Trophoblast cell (in vitro differentiated cells and primary cell): ENCODE measurements around the gene RABGAP1.

ENCODE experiments used
- DNase-seq, 2 donors: peaks; one replicate each; pipeline ENCODE4 v3.0.0-alpha.2; 2016
- H2AFZ ChIP-seq: 2 replicates; pipeline ENCODE4 v1.6.1; 2013; ENCODE audit warnings: low read length, moderate library complexity, mild to moderate bottlenecking; ENCODE audit not compliant: insufficient read depth, poor library complexity
- H2AK5ac ChIP-seq: 2 replicates; pipeline ENCODE4 v1.6.1; 2013; ENCODE audit warnings: mild to moderate bottlenecking, low read length
- H2BK120ac ChIP-seq: 2 replicates; pipeline ENCODE4 v1.6.1; 2013; ENCODE audit warnings: low read length, mild to moderate bottlenecking, moderate library complexity; ENCODE audit not compliant: insufficient read depth, poor library complexity
- H2BK12ac ChIP-seq: 2 replicates; pipeline ENCODE4 v1.6.1; 2013; ENCODE audit warnings: mild to moderate bottlenecking, low read length, moderate library complexity
- H2BK5ac ChIP-seq: 2 replicates; pipeline ENCODE4 v1.6.1; 2013; ENCODE audit warnings: low read length, low read depth, moderate library complexity, mild to moderate bottlenecking; ENCODE audit not compliant: poor library complexity
- H3K14ac ChIP-seq: 2 replicates; pipeline ENCODE4 v1.6.1; 2013; ENCODE audit warnings: mild to moderate bottlenecking, low read length
- H3K18ac ChIP-seq: 2 replicates; pipeline ENCODE4 v1.6.1; 2013; ENCODE audit warnings: mild to moderate bottlenecking, low read length
- H3K23ac ChIP-seq: 2 replicates; pipeline ENCODE4 v1.6.1; 2013; ENCODE audit warnings: low read length
- H3K27ac ChIP-seq: 2 replicates; pipeline ENCODE4 v1.5.1; 2013; ENCODE audit warnings: low read depth, mild to moderate bottlenecking, inconsistent platforms, low read length, moderate library complexity
- H3K27me3 ChIP-seq: 2 replicates; pipeline ENCODE4 v1.6.1; 2013; ENCODE audit warnings: inconsistent platforms, mild to moderate bottlenecking, low read length, moderate library complexity; ENCODE audit not compliant: insufficient read depth
- H3K36me3 ChIP-seq, 2 experiments: 1 replicate in 1 of 2; 2 replicates in 1 of 2; pipeline ENCODE4 v1.6.1; 2013; ENCODE audit warnings: low read length in 2 of 2, mild to moderate bottlenecking in 2 of 2, moderate library complexity in 1 of 2; ENCODE audit not compliant: insufficient read depth in 2 of 2, control insufficient read depth in 1 of 2
- H3K4ac ChIP-seq: 2 replicates; pipeline ENCODE4 v1.6.1; 2013; ENCODE audit warnings: low read depth, mild to moderate bottlenecking, low read length, moderate library complexity
- H3K4me1 ChIP-seq, 2 experiments: 1 replicate in 1 of 2; 2 replicates in 1 of 2; pipeline ENCODE4 v1.6.1; 2013; ENCODE audit warnings: low read length in 2 of 2, mild to moderate bottlenecking in 2 of 2, moderate library complexity in 1 of 2; ENCODE audit not compliant: insufficient read depth in 2 of 2, control insufficient read depth in 1 of 2
- H3K4me2 ChIP-seq: 2 replicates; pipeline ENCODE4 v1.6.1; 2013; ENCODE audit warnings: inconsistent platforms, mild to moderate bottlenecking, low read length, moderate library complexity
- H3K4me3 ChIP-seq: 2 replicates; pipeline ENCODE4 v1.5.1; 2013; ENCODE audit warnings: mild to moderate bottlenecking, low read depth, low read length, inconsistent platforms
- H3K79me1 ChIP-seq: one replicate; pipeline ENCODE4 v1.6.1; 2013; ENCODE audit warnings: low read length
- H3K79me2 ChIP-seq: 2 replicates; pipeline ENCODE4 v1.6.1; 2013; ENCODE audit warnings: low read length, mild to moderate bottlenecking; ENCODE audit not compliant: control insufficient read depth, insufficient read depth, poor library complexity
- H3K9ac ChIP-seq: 2 replicates; pipeline ENCODE4 v1.6.1; 2013; ENCODE audit warnings: mild to moderate bottlenecking, low read length
- H3K9me3 ChIP-seq: 2 replicates; pipeline ENCODE4 v1.6.1; 2013; ENCODE audit warnings: low read depth, mild to moderate bottlenecking, control low read depth, inconsistent platforms, low read length; ENCODE audit not compliant: insufficient read depth
- H4K12ac ChIP-seq: 2 replicates; pipeline ENCODE4 v1.6.1; 2013; ENCODE audit warnings: low read depth, mild to moderate bottlenecking, low read length, moderate library complexity
- H4K8ac ChIP-seq: 2 replicates; pipeline ENCODE4 v1.6.1; 2013; ENCODE audit warnings: low read depth, mild to moderate bottlenecking, low read length, moderate library complexity
- H4K91ac ChIP-seq: one replicate; pipeline ENCODE4 v1.6.1; 2013; ENCODE audit warnings: low read depth, mild to moderate bottlenecking, low read length, moderate library complexity
- WGBS: extraction: QIAGEN DNeasy Blood & Tissue Kit; methylation state at CpG from one replicate; pipeline ENCODE4 v1.1.7; 2013; ENCODE audit warnings: missing lambda C conversion rate; ENCODE audit not compliant: insufficient read length, insufficient coverage; ENCODE audit errors: extremely low coverage; 5-methylcytosine and 5-hydroxymethylcytosine counted together

The RABGAP1 gene

GRCh38 chr9:123070198-123070597 lies 129.4 kb downstream of the RABGAP1 start:
- H2BK12ac ChIP-seq, result no peak overlapping the region
- H3K4me1 ChIP-seq, result peaks cover 0 to 2% of the 10 kb centered on the region in 2 experiments
- H2BK120ac ChIP-seq, result no peak overlapping the region

GRCh38 chr9:123072407-123072995 lies 131.7 kb downstream of the RABGAP1 start:
- no peak overlapping the region for H3K23ac ChIP-seq
- no peak overlapping the region for H3K4me3 ChIP-seq
- H3K4me2 ChIP-seq, result no peak overlapping the region
- no peak overlapping the region for H3K4ac ChIP-seq
- H3K36me3 ChIP-seq, result peaks cover 5 to 14% of the 10 kb centered on the region in 2 experiments
- no peak overlapping the region for H4K12ac ChIP-seq
- no peak overlapping the region for H2BK12ac ChIP-seq
- H4K91ac ChIP-seq, result no peak overlapping the region
- no peak overlapping the region for H3K14ac ChIP-seq
- H3K27me3 ChIP-seq, result no peaks in the 10 kb centered on the region
- no peak for DNase-seq
- no peak overlapping the region for H4K8ac ChIP-seq
- H3K18ac ChIP-seq, result no peak overlapping the region
- no peak overlapping the region for H3K27ac ChIP-seq
- no peak overlapping the region for H2AFZ ChIP-seq
- no peak overlapping the region for H2BK5ac ChIP-seq
- no peak overlapping the region for H3K9ac ChIP-seq
- no CpG with 5 or more reads among the region's 2 CpGs for WGBS
- no peak overlapping the region for H2BK120ac ChIP-seq
- H3K79me2 ChIP-seq, result no peaks in the 10 kb centered on the region
- H3K9me3 ChIP-seq, result no peaks in the 10 kb centered on the region
- no peak overlapping the region for H2AK5ac ChIP-seq
- H3K79me1 ChIP-seq, result no peaks in the 10 kb centered on the region
- H3K4me1 ChIP-seq, result peaks cover 0 to 2% of the 10 kb centered on the region in 2 experiments

More at GRCh38 chr9:123070198-123070597, 129.4 kb downstream of the RABGAP1 start:
- H2AFZ ChIP-seq, result no peak overlapping the region
- no peaks in the 10 kb centered on the region for H3K79me1 ChIP-seq
- no peak overlapping the region for H3K4me2 ChIP-seq
- no peak overlapping the region for H4K91ac ChIP-seq
- no peak overlapping the region for H3K23ac ChIP-seq
- no peak overlapping the region for H3K4me3 ChIP-seq
- H4K12ac ChIP-seq, result no peak overlapping the region
- no peak for DNase-seq
- no peak overlapping the region for H3K9ac ChIP-seq
- H4K8ac ChIP-seq, result no peak overlapping the region
- no peak overlapping the region for H3K27ac ChIP-seq
- no peak overlapping the region for H3K4ac ChIP-seq
- no peak overlapping the region for H3K14ac ChIP-seq
- H3K27me3 ChIP-seq, result no peaks in the 10 kb centered on the region
- no peaks in the 10 kb centered on the region for H3K9me3 ChIP-seq
- H2BK5ac ChIP-seq, result no peak overlapping the region
- no peaks in the 10 kb centered on the region for H3K79me2 ChIP-seq
- H3K36me3 ChIP-seq, result peaks cover 5 to 13% of the 10 kb centered on the region in 2 experiments
- no peak overlapping the region for H3K18ac ChIP-seq
- no peak overlapping the region for H2AK5ac ChIP-seq

DNA sequence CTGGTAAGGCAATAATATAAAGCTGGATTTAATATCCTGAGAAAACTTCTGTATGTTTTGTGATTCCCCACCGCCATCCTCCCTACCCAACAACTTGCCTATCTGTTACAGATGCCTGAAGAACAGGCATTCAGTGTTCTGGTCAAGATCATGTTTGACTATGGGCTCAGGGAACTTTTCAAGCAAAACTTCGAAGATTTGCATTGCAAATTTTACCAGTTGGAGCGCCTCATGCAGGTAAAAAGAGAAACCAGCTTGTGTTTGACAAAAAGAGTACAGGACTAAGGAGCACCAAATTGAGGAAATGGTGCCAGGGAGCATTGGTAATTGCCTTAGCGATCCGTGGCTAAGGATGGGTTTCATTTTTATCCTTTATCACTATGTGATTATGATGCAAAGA lies 132.6 kb downstream of the RABGAP1 start:
- H3K79me2 ChIP-seq, result no peaks in the 10 kb centered on the region
- no peak overlapping the region for H3K4me2 ChIP-seq
- no peak overlapping the region for H2BK12ac ChIP-seq
- H3K4ac ChIP-seq, result no peak overlapping the region
- H3K9me3 ChIP-seq, result no peaks in the 10 kb centered on the region
- no CpG with 5 or more reads among the region's 5 CpGs for WGBS
- H4K12ac ChIP-seq, result no peak overlapping the region
- DNase-seq, result no peak
- H3K18ac ChIP-seq, result no peak overlapping the region
- H2BK5ac ChIP-seq, result no peak overlapping the region
- H3K9ac ChIP-seq, result no peak overlapping the region
- H4K8ac ChIP-seq, result no peak overlapping the region
- H3K36me3 ChIP-seq, result peaks cover 5 to 14% of the 10 kb centered on the region in 2 experiments
- no peak overlapping the region for H2BK120ac ChIP-seq
- H2AK5ac ChIP-seq, result no peak overlapping the region
- H4K91ac ChIP-seq, result no peak overlapping the region
- H2AFZ ChIP-seq, result no peak overlapping the region
- H3K79me1 ChIP-seq, result no peaks in the 10 kb centered on the region
- no peak overlapping the region for H3K4me3 ChIP-seq
- H3K23ac ChIP-seq, result no peak overlapping the region
- H3K14ac ChIP-seq, result no peak overlapping the region
- H3K4me1 ChIP-seq, result peaks cover 0 to 2% of the 10 kb centered on the region in 2 experiments
- H3K27me3 ChIP-seq, result no peaks in the 10 kb centered on the region
- H3K27ac ChIP-seq, result no peak overlapping the region

GRCh38 chr9:123073991-123074422 lies 133.2 kb downstream of the RABGAP1 start:
- Histone ChIP-seq H2AK5ac (no peak overlapping the region), H3K79me1 (no peaks in the 10 kb centered on the region), H3K9ac (no peak overlapping the region), H2BK5ac (no peak overlapping the region), H3K4me1 (peaks cover 0 to 2% of the 10 kb centered on the region in 2 experiments), H3K4ac (no peak overlapping the region), H4K12ac (no peak overlapping the region), H3K18ac (no peak overlapping the region), H3K23ac (no peak overlapping the region), H3K79me2 (no peaks in the 10 kb centered on the region), H2BK120ac (no peak overlapping the region), H2AFZ (no peak overlapping the region), H3K27ac (no peak overlapping the region), H3K36me3 (peaks cover 5 to 17% of the 10 kb centered on the region in 2 experiments), H3K4me2 (no peak overlapping the region), H3K4me3 (no peak overlapping the region), H3K9me3 (no peaks in the 10 kb centered on the region), H3K27me3 (no peaks in the 10 kb centered on the region), H3K14ac (no peak overlapping the region), H4K8ac (no peak overlapping the region), H4K91ac (no peak overlapping the region), H2BK12ac (no peak overlapping the region)
- WGBS, result no CpG with 5 or more reads among the region's 1 CpG
- DNase-seq, result no peak
